ENCODE measurements around the gene NUP37. TPM values are rescaled to one million over a fixed set of nuclear protein-coding genes. Genes with fewer than 3 reads are reported as not detected.

NUP37 gene
- total and polyA plus RNA-seq, 2 of the 8 experiments (the other 6 are each of a cell fraction or from before 2014, with no cell fraction given), result 53.5 to 71.0 TPM

DNA sequence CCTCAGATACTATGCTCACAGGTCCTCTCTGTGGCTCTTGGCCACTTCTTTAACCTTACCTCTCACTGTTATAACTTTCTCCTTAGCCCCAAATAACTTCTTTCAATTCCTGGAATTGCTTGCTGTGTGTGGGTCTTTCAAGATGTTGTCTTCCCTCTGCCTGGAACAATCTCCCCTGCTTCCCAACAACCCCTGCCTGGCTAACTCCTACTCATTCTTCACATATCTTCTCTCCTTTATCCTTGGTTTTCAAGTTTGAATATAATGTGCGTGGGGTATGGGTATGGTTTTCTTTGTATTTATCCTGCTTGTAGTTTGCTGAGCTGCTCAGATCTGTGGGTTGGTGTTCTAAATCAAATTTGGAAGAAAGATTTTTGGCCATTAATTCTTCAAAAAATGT, 55.4 kb downstream of the NUP37 start:
- Histone ChIP-seq H2BK15ac (ENCODE audit: low read length) (no peak overlapping the region), H2BK120ac (replicated peaks; ENCODE audit: low read depth, low read length) (no peak overlapping the region), H3K79me1 (ENCODE audit: low read depth, low read length) (no peaks in the 10 kb centered on the region), H2BK5ac (ENCODE audit: low read depth, low read length) (no peak overlapping the region), H3K4me2 (ENCODE audit: insufficient read depth in 1 of 2, low read depth in 2 of 2, low read length in 2 of 2) (no peak overlapping the region), H2BK20ac (ENCODE audit: low read length) (no peak overlapping the region), H2BK12ac (ENCODE audit: low read depth, low read length) (no peak overlapping the region), H2AK5ac (ENCODE audit: low read depth, low read length) (no peak overlapping the region), H3K4me3 (ENCODE audit: extremely low read depth in 1 of 4, insufficient read depth in 2 of 4, low read depth in 3 of 4, low read length in 4 of 4) (no peak overlapping the region), H3K27me3 (replicated peaks in 1 of 4; ENCODE audit: control insufficient read depth in 3 of 4, extremely low read depth in 1 of 4, insufficient read depth in 3 of 4, low read length in 3 of 4) (no peaks in the 10 kb centered on the region), H3K14ac (ENCODE audit: insufficient read length) (no peak overlapping the region), H3K4me1 (replicated peaks in 1 of 4; ENCODE audit: control insufficient read depth in 3 of 4, insufficient read depth in 4 of 4, low read length in 3 of 4) (peaks cover 0 to 4% (median 0%) of the 10 kb centered on the region in 4 experiments; a peak in 2 of 7 replicates), H3K9ac (replicated peaks in 1 of 4; ENCODE audit: extremely low read depth in 1 of 4, low read depth in 3 of 4, low read length in 3 of 4) (no peak overlapping the region), H2AFZ (ENCODE audit: low read length) (no peak overlapping the region), H3K4ac (replicated peaks; ENCODE audit: insufficient read length, low read depth, low read length) (no peak overlapping the region), H4K5ac (ENCODE audit: insufficient read length, low read depth, low read length) (no peak overlapping the region), H3K18ac (ENCODE audit: extremely low read depth, low read length) (no peak overlapping the region), H4K20me1 (replicated peaks in 1 of 2; ENCODE audit: control insufficient read depth in 1 of 2, insufficient read depth in 2 of 2, low read length in 2 of 2) (no peaks in the 10 kb centered on the region), H3K9me3 (ENCODE audit: insufficient read depth in 2 of 2, low read depth in 1 of 2, low read length in 1 of 2) (no peaks in the 10 kb centered on the region), H3K36me3 (ENCODE audit: control insufficient read depth in 2 of 4, insufficient read depth in 4 of 4, low read length in 3 of 4) (no peaks in the 10 kb centered on the region), H3K79me2 (ENCODE audit: control insufficient read depth in 1 of 2, insufficient read depth in 2 of 2, low read length in 2 of 2) (no peaks in the 10 kb centered on the region), H4K8ac (ENCODE audit: extremely low read depth, insufficient read depth, low read length) (no peak overlapping the region), H3K23ac (ENCODE audit: insufficient read length) (no peak overlapping the region), H3K56ac (replicated peaks; ENCODE audit: insufficient read length, low read depth, low read length) (no peak overlapping the region), H3K27ac (ENCODE audit: low read depth, low read length) (no peak overlapping the region), H3K23me2 (ENCODE audit: low read depth, low read length) (no peaks in the 10 kb centered on the region; the same call in 1 of the 2 replicates), H4K91ac (replicated peaks; ENCODE audit: insufficient read length, low read length) (no peak overlapping the region)
- DNase-seq (ENCODE audit: low read depth in 1 of 2, low spot score in 2 of 2) (no peak), FAIRE-seq (no peak)
- CTCF ChIA-PET (ENCODE audit: partially characterized antibody), result interaction anchor here (1.6 kb wide), 1 partner anchor 12 kb away, joined by 4 read pairs; no protein-coding TSS in a partner anchor
- 100% methylated on average over 1 of the region's 1 CpG; no CpG with 5 or more reads in 1 of the 2 experiments for WGBS, 2 experiments (ENCODE audit: extremely low coverage in 1 of 2, insufficient coverage in 1 of 2, insufficient read length in 1 of 2, insufficient replicate concordance in 2 of 2, low coverage in 1 of 2, low lambda C conversion rate in 2 of 2, missing lambda C conversion rate in 1 of 2)
- POLR2A ChIA-PET (ENCODE audit: partially characterized antibody), result no interaction called here
- TF ChIP-seq KDM1A (IDR thresholded peaks at IDR 0.05; ENCODE audit: borderline replicate concordance, low read length) (no peak), NANOG (IDR thresholded peaks at IDR 0.05; ENCODE audit: insufficient read depth, low read depth, low read length, poor library complexity, severe bottlenecking) (no peak), EGR1 (IDR thresholded peaks at IDR 0.05; ENCODE audit: borderline replicate concordance, low read depth, low read length) (no peak), RXRA (IDR thresholded peaks at IDR 0.05; ENCODE audit: insufficient read depth, low read depth, low read length) (no peak), ZNF274 (IDR thresholded peaks at IDR 0.05; ENCODE audit: borderline replicate concordance, extremely low read depth, low read length) (no peak), RBBP5 (IDR thresholded peaks at IDR 0.05; ENCODE audit: borderline replicate concordance, low read depth, low read length) (no peak), JUN (IDR thresholded peaks at IDR 0.05; ENCODE audit: low read depth, low read length) (no peak)
- TF ChIP-seq, protein P1, sequence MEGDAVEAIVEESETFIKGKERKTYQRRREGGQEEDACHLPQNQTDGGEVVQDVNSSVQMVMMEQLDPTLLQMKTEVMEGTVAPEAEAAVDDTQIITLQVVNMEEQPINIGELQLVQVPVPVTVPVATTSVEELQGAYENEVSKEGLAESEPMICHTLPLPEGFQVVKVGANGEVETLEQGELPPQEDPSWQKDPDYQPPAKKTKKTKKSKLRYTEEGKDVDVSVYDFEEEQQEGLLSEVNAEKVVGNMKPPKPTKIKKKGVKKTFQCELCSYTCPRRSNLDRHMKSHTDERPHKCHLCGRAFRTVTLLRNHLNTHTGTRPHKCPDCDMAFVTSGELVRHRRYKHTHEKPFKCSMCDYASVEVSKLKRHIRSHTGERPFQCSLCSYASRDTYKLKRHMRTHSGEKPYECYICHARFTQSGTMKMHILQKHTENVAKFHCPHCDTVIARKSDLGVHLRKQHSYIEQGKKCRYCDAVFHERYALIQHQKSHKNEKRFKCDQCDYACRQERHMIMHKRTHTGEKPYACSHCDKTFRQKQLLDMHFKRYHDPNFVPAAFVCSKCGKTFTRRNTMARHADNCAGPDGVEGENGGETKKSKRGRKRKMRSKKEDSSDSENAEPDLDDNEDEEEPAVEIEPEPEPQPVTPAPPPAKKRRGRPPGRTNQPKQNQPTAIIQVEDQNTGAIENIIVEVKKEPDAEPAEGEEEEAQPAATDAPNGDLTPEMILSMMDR (IDR thresholded peaks at IDR 0.05; ENCODE audit: control extremely low read depth in 1 of 3, insufficient read depth in 1 of 3, low read depth in 1 of 3, low read length in 3 of 3), result no peak
- TF ChIP-seq, protein P2, sequence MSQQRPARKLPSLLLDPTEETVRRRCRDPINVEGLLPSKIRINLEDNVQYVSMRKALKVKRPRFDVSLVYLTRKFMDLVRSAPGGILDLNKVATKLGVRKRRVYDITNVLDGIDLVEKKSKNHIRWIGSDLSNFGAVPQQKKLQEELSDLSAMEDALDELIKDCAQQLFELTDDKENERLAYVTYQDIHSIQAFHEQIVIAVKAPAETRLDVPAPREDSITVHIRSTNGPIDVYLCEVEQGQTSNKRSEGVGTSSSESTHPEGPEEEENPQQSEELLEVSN (IDR thresholded peaks at IDR 0.05), result no peak
